Measurements from ENCODE around the gene KCNT2.

KCNT2 gene

DNA sequence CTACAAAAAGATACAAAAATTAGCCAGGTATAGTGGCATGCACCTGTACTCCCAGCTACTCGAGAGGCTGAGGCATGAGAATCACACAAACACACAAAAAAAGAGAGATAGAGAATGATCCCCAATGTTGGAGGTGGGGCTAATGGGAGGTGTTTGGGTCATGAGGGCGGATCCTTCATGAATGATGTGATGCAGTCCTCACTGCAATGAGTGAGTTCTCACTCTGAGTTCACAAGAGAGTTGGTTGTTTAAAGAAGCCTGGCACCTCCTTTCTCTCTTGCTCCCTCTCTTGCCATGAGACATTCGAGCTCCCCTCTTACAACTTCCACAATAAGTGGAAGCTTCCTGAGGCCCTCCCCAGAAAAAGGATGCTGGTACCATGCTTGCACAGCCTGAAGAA lies 17.3 kb downstream of the KCNT2 start:
- TF ChIP-seq, protein P1, sequence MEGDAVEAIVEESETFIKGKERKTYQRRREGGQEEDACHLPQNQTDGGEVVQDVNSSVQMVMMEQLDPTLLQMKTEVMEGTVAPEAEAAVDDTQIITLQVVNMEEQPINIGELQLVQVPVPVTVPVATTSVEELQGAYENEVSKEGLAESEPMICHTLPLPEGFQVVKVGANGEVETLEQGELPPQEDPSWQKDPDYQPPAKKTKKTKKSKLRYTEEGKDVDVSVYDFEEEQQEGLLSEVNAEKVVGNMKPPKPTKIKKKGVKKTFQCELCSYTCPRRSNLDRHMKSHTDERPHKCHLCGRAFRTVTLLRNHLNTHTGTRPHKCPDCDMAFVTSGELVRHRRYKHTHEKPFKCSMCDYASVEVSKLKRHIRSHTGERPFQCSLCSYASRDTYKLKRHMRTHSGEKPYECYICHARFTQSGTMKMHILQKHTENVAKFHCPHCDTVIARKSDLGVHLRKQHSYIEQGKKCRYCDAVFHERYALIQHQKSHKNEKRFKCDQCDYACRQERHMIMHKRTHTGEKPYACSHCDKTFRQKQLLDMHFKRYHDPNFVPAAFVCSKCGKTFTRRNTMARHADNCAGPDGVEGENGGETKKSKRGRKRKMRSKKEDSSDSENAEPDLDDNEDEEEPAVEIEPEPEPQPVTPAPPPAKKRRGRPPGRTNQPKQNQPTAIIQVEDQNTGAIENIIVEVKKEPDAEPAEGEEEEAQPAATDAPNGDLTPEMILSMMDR (IDR thresholded peaks at IDR 0.05): no peak
- Histone ChIP-seq H3K4me3 (no peak overlapping the region), H3K9me3 (no peaks in the 10 kb centered on the region), H3K4me1 (no peaks in the 10 kb centered on the region), H3K36me3 (no peaks in the 10 kb centered on the region), H3K27me3 (no peaks in the 10 kb centered on the region), H3K27ac (no peak overlapping the region)
- intact Hi-C loops (cut with DNase I; ENCODE audit: low total_unique reads): no loop called here
- DNase-seq: no peak

DNA sequence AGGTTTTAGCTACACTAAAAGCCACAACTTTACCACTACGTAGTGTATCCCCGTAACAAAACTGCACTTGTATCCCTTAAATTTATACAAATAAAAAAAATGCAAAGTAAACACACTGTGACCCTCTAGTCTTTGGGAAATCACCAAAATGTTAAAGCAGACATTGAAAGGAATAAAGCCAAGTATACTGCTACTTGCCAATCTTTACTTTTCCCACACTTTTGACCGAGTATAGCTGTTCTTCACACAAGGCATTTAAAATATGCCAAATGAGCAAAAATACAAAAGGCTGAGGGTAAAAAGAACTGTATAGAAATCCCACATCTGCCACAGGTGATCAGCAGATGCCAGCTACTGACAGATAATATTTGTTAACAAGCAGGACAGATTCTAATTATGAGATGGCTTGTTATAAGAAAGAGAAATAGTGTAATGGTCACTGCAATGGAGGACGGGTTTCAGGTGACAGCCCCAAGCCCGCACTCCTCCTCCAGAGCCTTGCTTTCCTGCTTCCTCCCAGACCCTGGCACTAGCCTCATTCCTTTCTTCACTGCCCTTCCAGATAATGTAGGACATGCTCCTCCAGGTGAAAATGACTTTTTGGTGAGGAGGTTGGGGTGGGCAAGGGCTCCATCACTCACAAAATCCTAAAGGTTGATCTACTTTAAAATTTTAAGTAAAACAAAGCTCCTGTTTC lies 18.1 kb downstream of the KCNT2 start:
- TF ChIP-seq, protein P1 (IDR thresholded peaks at IDR 0.05): no peak

DNA sequence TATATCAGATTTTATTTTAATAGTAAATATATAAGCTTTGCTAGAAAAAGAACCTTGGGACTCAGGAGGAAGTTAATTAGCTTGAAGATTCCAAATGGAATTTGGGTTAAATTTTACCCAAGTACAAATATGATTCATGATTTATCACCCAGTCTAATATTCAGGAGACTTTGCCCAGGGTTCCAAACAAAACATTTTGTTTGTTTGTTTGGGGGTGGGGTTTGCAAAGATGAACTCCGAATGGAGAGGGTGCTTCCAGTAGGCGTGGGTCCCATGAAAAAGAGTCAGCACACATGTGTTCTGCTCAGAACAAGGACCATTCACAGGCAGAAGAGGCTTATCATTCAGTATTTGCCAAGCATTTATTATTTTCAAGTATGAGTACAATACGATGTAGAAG lies 23.5 kb downstream of the KCNT2 start:
- intact Hi-C loops (cut with DNase I; ENCODE audit: low total_unique reads): no loop called here

More for the DNA sequence above, 18.1 kb downstream of the KCNT2 start:
- H3K27ac ChIP-seq: no peak overlapping the region
- H3K4me1 ChIP-seq: no peaks in the 10 kb centered on the region
- H3K27me3 ChIP-seq: no peaks in the 10 kb centered on the region
- no peaks in the 10 kb centered on the region for H3K9me3 ChIP-seq
- intact Hi-C loops (cut with DNase I; ENCODE audit: low total_unique reads): no loop called here
- no peaks in the 10 kb centered on the region for H3K36me3 ChIP-seq
- no peak overlapping the region for H3K4me3 ChIP-seq
- DNase-seq: no peak

DNA sequence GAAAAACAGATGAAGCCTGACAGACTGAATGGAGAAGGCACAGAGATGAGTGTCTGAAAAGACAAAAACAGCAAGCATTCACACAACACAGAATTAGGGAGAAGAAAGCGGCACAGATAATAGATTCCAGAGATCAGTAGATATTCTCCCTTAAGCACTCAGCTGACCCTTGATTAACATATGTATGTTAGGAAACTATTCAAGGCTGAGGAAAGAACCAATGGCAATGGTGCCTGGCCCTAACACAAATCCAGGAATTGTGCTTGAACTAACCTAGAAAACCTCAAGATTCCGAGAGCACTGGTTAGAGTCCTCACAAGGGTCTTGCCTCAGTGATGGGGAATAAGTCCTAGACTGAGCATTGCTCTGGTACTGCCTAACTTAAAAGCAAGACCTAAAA lies 30.9 kb downstream of the KCNT2 start:
- no peaks in the 10 kb centered on the region for H3K4me1 ChIP-seq
- H3K4me3 ChIP-seq: no peak overlapping the region
- H3K36me3 ChIP-seq: no peaks in the 10 kb centered on the region
- TF ChIP-seq, protein P1 (IDR thresholded peaks at IDR 0.05): no peak
- no peaks in the 10 kb centered on the region for H3K9me3 ChIP-seq
- intact Hi-C loops (cut with DNase I; ENCODE audit: low total_unique reads): no loop called here
- DNase-seq: no peak
- no peaks in the 10 kb centered on the region for H3K27me3 ChIP-seq
- H3K27ac ChIP-seq: no peak overlapping the region

More for the DNA sequence above, 23.5 kb downstream of the KCNT2 start:
- DNase-seq: no peak
- Histone ChIP-seq H3K9me3 (no peaks in the 10 kb centered on the region), H3K27me3 (no peaks in the 10 kb centered on the region), H3K27ac (no peak overlapping the region), H3K36me3 (no peaks in the 10 kb centered on the region), H3K4me1 (no peaks in the 10 kb centered on the region), H3K4me3 (no peak overlapping the region)
- TF ChIP-seq, protein P1 (IDR thresholded peaks at IDR 0.05): no peak

DNA sequence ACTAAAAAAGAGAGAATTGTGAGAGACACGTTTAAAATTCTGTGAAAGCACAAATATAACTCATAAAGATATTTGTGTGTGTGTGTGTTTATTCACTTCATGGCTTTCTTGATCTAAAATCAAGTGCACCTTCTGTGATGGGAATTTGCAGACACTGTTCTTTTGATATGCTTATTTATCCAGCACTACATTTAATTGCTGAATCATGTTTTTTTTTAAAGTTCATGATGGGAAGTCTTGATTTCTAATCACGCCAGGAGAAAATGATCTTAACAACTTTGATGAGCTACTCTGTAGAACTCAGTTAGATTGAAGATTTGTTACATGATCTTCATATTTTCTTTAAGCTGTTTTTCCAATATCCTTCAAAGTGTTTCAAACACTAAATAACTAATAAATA lies 35.0 kb downstream of the KCNT2 start:
- Histone ChIP-seq H3K27me3 (no peaks in the 10 kb centered on the region), H3K9me3 (no peaks in the 10 kb centered on the region), H3K4me1 (no peaks in the 10 kb centered on the region), H3K4me3 (no peak overlapping the region), H3K27ac (no peak overlapping the region), H3K36me3 (no peaks in the 10 kb centered on the region)
- no peak for DNase-seq
- intact Hi-C loops (cut with DNase I; ENCODE audit: low total_unique reads): no loop called here
- TF ChIP-seq, protein P1 (IDR thresholded peaks at IDR 0.05): no peak
